Measurements from ENCODE around the gene OR1K1.

GRCh38 chr9:122807271-122807900, 7.5 kb downstream of the OR1K1 start:
- TF ChIP-seq, protein P1, sequence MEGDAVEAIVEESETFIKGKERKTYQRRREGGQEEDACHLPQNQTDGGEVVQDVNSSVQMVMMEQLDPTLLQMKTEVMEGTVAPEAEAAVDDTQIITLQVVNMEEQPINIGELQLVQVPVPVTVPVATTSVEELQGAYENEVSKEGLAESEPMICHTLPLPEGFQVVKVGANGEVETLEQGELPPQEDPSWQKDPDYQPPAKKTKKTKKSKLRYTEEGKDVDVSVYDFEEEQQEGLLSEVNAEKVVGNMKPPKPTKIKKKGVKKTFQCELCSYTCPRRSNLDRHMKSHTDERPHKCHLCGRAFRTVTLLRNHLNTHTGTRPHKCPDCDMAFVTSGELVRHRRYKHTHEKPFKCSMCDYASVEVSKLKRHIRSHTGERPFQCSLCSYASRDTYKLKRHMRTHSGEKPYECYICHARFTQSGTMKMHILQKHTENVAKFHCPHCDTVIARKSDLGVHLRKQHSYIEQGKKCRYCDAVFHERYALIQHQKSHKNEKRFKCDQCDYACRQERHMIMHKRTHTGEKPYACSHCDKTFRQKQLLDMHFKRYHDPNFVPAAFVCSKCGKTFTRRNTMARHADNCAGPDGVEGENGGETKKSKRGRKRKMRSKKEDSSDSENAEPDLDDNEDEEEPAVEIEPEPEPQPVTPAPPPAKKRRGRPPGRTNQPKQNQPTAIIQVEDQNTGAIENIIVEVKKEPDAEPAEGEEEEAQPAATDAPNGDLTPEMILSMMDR (IDR thresholded peaks at IDR 0.05; ENCODE audit: low read depth, low read length), result no peak
- no peak for TF ChIP-seq POLR2A (IDR thresholded peaks at IDR 0.05; ENCODE audit: extremely low read depth, insufficient read length)
- TF ChIP-seq, protein P2, sequence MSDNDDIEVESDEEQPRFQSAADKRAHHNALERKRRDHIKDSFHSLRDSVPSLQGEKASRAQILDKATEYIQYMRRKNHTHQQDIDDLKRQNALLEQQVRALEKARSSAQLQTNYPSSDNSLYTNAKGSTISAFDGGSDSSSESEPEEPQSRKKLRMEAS (IDR thresholded peaks at IDR 0.05; ENCODE audit: low read depth, low read length), result no peak

Data from NB4 (cell line).